Karpas-422 (cell line): ENCODE measurements around the gene NEU4. TPM values are rescaled to one million over a fixed set of nuclear protein-coding genes. Genes with fewer than 3 reads are reported as not detected.

ENCODE experiments used
- DNase-seq: peaks from one replicate; pipeline ENCODE4 v3.0.0-alpha.2; 2015
- H2AFZ ChIP-seq: fragments of 200-600 bp; sonication (generic); 2 replicates; pipeline ENCODE4 v1.6.1; 2014; ENCODE audit warnings: antibody characterized with exemption, low read length, mixed read lengths
- H3K27ac ChIP-seq: fragments of 200-600 bp; sonication (generic); 2 replicates; pipeline ENCODE4 v1.5.1; 2014; ENCODE audit warnings: mild to moderate bottlenecking, low read length, moderate library complexity
- H3K27me3 ChIP-seq: fragments of 200-600 bp; sonication (generic); 2 replicates; pipeline ENCODE4 v1.6.1; 2014; ENCODE audit warnings: low read length, mixed read lengths
- H3K36me3 ChIP-seq: fragments of 200-600 bp; sonication (generic); 2 replicates; pipeline ENCODE4 v1.6.1; 2014; ENCODE audit warnings: low read length, mixed read lengths; ENCODE audit not compliant: insufficient read depth
- H3K4me1 ChIP-seq: fragments of 200-600 bp; sonication (generic); 2 replicates; pipeline ENCODE4 v1.6.1; 2014; ENCODE audit warnings: mild to moderate bottlenecking, low read length, mixed read lengths
- H3K4me2 ChIP-seq: fragments of 200-600 bp; sonication (generic); 2 replicates; pipeline ENCODE4 v1.6.1; 2014; ENCODE audit warnings: low read length, low read depth, mild to moderate bottlenecking; ENCODE audit not compliant: poor library complexity, severe bottlenecking
- H3K4me3 ChIP-seq: fragments of 200-600 bp; sonication (generic); 2 replicates; pipeline ENCODE4 v1.5.1; 2014; ENCODE audit warnings: mild to moderate bottlenecking, antibody characterized with exemption, low read length, mixed read lengths
- H3K79me2 ChIP-seq: fragments of 200-600 bp; sonication (generic); 2 replicates; pipeline ENCODE4 v1.6.1; 2014; ENCODE audit warnings: mild to moderate bottlenecking, low read length, mixed read lengths
- H3K9ac ChIP-seq: fragments of 200-600 bp; sonication (generic); 2 replicates; pipeline ENCODE4 v1.6.0; 2014; ENCODE audit warnings: low read length
- H3K9me2 ChIP-seq: fragments of 200-600 bp; sonication (generic), shearing (Covaris generic); replicated peaks from 2 replicates; pipeline ENCODE4 v1.6.0; 2014; ENCODE audit warnings: mild to moderate bottlenecking, low read length, moderate library complexity; ENCODE audit not compliant: insufficient read depth
- H3K9me3 ChIP-seq: fragments of 300-700, 200-600 bp; sonication (generic); 2 replicates; pipeline ENCODE4 v1.6.1; 2014; ENCODE audit warnings: low read length, mixed read lengths
- H4K20me1 ChIP-seq: fragments of 200-600 bp; sonication (generic); 2 replicates; pipeline ENCODE4 v1.6.1; 2014; ENCODE audit warnings: mild to moderate bottlenecking, antibody characterized with exemption, low read length, low read depth; ENCODE audit not compliant: insufficient read depth
- total RNA-seq: library from RNA; depleted of rRNA; stranded (reverse); fragments of >200 nt; shearing (Covaris generic); gene quantifications from 2 replicates; pipeline ENCODE4 v1.2.3, GENCODE V29; 2014; ENCODE audit warnings: low replicate concordance

Gene NEU4
- total RNA-seq, 1 experiment from 2014 or later, result not detected

DNA sequence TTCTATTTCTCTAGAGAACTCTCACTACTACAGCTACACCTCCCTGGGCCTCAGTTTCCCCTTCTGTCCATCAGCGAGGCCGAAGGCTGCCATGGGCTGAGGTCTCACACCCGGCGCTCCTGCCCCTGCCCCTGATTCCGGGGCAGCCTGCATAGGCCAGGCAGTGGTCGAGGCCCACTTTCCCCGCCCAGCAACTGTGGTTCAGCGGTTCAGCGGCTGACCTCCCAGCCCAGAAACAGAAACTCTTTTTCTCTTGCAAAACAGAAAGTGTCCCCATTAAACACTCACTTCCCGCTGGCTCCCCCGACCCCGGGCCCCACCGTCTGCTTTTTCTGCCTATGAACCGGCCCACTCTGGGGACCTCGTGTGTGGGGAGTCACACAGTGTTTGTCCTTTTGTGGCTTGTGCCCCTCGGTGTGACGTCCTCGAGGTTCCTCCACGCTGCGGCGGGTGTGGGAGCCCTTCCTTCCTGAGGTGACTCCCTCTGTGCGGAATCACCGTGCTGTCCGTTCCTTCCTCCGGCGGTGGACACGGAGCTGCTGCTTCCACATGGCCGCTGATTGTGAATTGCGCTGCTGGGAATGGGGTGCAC, 33.7 kb downstream of the NEU4 start:
- Histone ChIP-seq H3K9me2 (no peaks in the 10 kb centered on the region), H3K9me3 (no peaks in the 10 kb centered on the region), H3K4me3 (no peak overlapping the region), H3K4me1 (no peaks in the 10 kb centered on the region), H3K79me2 (no peaks in the 10 kb centered on the region), H3K9ac (no peak overlapping the region), H3K27ac (no peak overlapping the region), H3K27me3 (no peaks in the 10 kb centered on the region), H3K36me3 (no peaks in the 10 kb centered on the region), H2AFZ (no peak overlapping the region), H3K4me2 (no peak overlapping the region), H4K20me1 (no peaks in the 10 kb centered on the region)
- DNase-seq, result no peak

DNA sequence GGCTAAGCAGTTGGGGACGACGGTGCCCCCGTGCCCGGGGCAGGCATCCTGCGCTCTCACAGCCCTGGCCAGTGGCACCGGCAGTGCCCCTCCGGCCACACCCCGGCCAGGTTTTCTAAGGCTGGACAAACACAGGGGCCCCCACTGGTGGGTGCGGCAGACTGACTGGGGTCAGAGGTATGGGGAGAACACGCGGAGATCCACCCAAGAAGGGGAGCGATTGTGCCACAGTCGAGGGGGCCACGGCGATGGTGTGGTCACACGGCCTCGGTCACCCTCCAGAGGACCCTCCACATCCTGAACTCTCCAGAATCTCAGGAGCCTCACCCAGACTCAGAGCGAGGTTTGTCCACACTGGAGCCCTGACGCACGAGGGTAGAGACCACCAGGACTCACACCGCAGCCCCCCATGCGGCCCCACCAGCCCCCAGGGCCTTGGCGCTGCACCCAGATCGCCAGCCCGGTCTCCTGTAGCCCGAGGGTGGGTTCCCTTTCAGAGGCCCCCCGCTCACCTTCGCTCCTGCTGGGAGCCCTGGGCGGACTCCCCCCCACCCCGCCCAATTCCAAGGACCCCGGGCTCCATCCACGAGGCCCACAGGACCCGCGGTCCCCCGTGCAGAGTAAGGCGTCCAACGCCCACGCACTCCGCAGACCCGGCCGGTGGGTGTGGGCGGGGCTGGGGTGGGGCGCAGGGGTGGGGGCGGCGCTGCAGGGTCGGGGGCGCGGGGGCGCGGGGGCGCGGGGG, 34.5 kb downstream of the NEU4 start:
- Histone ChIP-seq H3K4me1 (no peaks in the 10 kb centered on the region), H4K20me1 (no peaks in the 10 kb centered on the region), H3K36me3 (no peaks in the 10 kb centered on the region), H2AFZ (no peak overlapping the region), H3K9me3 (no peaks in the 10 kb centered on the region), H3K27ac (no peak overlapping the region), H3K9ac (no peak overlapping the region), H3K79me2 (no peaks in the 10 kb centered on the region), H3K4me2 (no peak overlapping the region), H3K9me2 (no peaks in the 10 kb centered on the region), H3K27me3 (no peaks in the 10 kb centered on the region), H3K4me3 (no peak overlapping the region)
- no peak for DNase-seq

DNA sequence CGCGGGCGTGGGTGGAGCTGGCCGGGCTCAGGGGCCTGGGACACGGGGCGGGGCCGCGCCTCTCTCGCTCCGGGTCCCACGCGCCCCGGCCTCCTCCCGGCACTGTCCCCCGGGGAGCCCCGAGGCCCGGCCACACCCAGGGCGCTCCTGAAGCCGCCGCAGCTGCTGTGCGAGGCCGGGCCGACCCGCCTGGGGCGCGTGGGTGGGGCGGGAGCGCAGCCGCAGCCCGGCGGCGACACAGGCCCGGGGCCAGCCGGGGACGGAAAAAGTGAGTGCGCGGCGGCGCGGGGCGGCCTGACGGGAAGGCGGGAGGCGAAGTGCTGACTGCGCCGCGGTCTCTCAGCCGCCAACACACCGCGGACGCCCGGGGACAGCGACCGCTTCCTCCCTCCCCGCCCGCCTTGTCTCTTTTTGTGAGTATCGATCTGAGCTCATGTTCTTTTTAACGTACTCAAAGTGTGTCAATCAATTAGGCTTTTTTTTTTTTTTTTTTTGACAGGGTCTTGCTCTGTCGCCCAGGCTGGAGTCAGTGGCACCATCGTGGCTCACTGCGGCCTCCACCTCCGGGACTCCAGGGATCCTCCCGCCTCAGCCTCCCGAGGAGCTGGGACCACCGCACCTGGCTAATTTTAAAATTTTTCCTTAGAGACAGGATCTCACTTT, 35.2 kb downstream of the NEU4 start:
- Histone ChIP-seq H3K4me3 (no peak overlapping the region), H3K4me2 (no peak overlapping the region), H3K9me3 (no peaks in the 10 kb centered on the region), H3K36me3 (no peaks in the 10 kb centered on the region), H3K27me3 (no peaks in the 10 kb centered on the region), H4K20me1 (no peaks in the 10 kb centered on the region), H3K9me2 (no peaks in the 10 kb centered on the region), H3K4me1 (no peaks in the 10 kb centered on the region), H3K9ac (no peak overlapping the region), H3K79me2 (no peaks in the 10 kb centered on the region), H3K27ac (no peak overlapping the region), H2AFZ (no peak overlapping the region)
- no peak for DNase-seq

DNA sequence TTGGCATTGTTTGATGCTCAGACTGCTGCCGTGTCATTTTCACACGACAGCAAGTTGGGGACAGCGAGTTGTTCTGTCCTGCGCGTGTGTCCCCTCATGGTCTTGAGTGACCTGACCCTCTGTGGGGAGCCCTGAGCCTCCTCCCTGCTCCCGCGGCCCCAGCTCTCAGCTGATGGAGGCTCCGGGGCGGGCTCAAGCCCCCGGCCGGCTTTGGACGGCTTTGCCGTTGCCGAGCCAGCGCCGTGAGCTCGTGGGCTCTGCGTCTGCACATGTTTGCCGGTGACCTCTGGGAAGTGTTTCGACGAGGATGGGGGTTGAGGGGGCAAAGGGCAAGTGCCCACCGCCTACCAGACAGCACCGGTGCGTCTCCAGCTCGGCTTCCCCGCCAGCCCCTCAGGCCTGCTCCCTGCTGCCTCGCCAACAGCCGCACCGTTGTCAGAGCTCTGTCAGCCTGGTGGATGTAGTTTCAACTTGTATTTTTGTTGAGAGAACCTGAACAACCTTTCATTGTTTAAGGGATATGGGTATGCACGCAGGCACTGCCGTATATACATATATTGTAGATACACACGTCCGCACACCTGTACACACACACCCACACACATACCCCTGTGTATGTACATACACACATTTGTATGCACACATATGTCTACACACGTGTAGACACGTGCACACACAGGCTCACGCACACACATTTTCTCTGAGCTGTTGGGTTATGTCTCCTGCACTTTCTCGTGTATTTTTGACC, 36.0 kb downstream of the NEU4 start:
- no peak for DNase-seq
- Histone ChIP-seq H4K20me1 (no peaks in the 10 kb centered on the region), H3K4me2 (no peak overlapping the region), H3K4me1 (no peaks in the 10 kb centered on the region), H2AFZ (no peak overlapping the region), H3K27me3 (no peaks in the 10 kb centered on the region), H3K9me2 (no peaks in the 10 kb centered on the region), H3K36me3 (no peaks in the 10 kb centered on the region), H3K4me3 (no peak overlapping the region), H3K9ac (no peak overlapping the region), H3K27ac (no peak overlapping the region), H3K79me2 (no peaks in the 10 kb centered on the region), H3K9me3 (no peaks in the 10 kb centered on the region)

DNA sequence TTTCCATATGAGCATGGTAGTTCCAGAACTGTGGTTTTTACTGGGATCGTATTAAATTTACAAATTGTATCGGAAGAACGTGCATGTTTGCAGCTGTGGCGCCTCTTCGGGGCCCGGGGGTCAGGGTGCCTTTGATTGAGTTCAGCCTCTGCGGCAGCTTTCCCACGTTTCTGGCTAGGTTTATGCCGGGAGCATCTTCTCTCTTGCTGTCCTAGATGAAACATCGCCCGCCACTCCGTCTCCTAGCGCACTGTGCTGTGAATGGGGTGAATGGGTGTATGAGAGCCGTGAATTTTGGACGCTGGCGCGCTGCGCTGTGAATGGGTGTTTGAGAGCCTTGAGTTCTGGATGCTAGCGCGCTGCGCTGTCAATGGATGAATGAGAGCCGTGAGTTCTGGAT, 37.4 kb downstream of the NEU4 start:
- Histone ChIP-seq H3K4me2 (no peak overlapping the region), H3K79me2 (no peaks in the 10 kb centered on the region), H3K27ac (no peak overlapping the region), H3K36me3 (no peaks in the 10 kb centered on the region), H3K9me3 (no peaks in the 10 kb centered on the region), H3K4me1 (no peaks in the 10 kb centered on the region), H3K27me3 (no peaks in the 10 kb centered on the region), H4K20me1 (no peaks in the 10 kb centered on the region), H3K9ac (no peak overlapping the region), H3K9me2 (no peaks in the 10 kb centered on the region), H2AFZ (no peak overlapping the region), H3K4me3 (no peak overlapping the region)
- no peak for DNase-seq

DNA sequence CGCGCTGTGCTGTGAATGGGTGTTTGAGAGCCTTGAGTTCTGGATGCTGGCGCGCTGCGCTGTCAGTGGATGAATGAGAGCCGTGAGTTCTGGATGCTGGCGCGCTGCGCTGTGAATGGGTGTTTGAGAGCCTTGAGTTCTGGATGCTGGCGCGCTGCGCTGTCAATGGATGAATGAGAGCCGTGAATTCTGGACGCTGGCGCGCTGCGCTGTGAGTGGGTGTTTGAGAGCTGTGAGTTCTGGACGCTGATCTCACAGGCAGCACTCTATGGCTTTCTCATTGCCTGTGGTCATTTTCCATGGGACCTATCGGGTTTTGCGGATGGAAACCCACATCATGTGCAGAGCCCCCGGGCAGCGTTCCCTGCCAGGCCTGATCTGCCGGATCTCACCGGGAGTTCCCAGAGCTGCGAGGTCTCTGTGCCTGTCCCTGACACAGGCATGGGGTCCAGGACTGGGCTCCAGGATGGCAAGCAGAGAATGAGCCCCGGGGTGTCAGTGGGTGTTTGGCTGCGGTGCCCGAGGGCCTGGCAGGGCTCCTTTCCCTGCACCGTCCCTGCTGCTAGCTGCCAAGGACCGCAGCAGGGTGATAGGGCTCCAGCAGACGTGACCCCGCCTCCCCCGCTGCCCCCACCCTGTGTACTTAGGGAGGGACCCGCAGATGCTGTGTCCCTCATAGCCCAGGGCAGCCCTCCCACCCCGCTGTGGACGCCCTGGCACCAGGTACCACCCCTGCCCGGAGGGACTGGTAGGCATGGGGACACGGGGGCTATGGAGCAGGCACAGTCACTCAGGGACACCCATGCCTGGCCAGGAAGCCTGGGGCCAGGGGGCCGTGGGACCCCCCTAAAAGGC, 40.0 kb downstream of the NEU4 start:
- Histone ChIP-seq H3K9me2 (no peaks in the 10 kb centered on the region), H3K79me2 (no peaks in the 10 kb centered on the region), H4K20me1 (no peaks in the 10 kb centered on the region), H3K36me3 (no peaks in the 10 kb centered on the region), H3K27ac (no peak overlapping the region), H3K9ac (no peak overlapping the region), H3K4me3 (no peak overlapping the region), H3K4me2 (no peak overlapping the region), H2AFZ (no peak overlapping the region), H3K4me1 (no peaks in the 10 kb centered on the region), H3K27me3 (no peaks in the 10 kb centered on the region), H3K9me3 (no peaks in the 10 kb centered on the region)
- DNase-seq, result no peak

DNA sequence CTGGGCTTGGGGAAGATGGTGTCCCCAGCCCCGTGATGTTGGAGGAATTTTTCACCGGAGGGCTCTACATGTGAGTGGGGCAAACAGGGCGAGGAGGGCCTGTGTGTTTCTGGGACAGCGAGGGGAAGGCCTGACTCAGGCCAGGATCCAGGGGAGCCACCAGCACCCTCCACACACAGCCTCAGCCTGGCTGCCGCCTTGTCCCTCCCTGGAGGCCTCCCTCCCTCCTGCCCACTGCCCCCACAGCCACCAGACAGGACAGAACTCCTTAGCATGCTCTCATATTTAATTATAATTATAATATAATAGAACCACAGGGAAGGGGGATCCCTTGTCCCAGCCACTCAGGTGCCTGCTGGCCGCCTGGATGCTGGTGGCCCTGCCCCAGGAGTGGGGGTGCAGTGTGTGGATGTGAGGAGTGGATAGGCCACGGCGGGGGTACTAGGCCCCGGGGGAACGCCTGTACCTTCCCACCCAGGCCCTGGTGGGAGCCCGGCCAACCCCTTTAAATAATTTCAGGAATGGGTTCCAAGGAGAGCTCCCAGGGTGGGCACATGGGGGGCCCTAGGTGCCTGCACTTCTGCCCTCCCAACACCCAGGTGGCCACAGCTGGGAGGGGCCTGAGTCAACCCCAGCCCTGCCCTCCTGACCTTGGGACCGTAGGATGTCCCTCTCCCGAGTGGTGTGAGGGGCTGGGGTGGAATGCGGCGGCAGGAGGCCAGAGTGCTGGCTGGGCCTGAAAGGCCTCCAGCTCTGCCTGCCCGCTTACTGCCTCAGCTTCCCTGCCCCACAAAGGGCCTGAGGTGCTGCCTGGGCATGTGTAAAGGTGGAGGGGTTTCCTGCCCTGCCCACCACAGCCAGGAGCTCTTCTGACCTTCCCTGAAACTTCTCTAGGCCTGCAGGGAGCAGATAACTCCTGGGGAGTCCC, 40.9 kb downstream of the NEU4 start:
- no peaks in the 10 kb centered on the region for H3K9me2 ChIP-seq

More for the DNA sequence above, 40.9 kb downstream of the NEU4 start:
- no peaks in the 10 kb centered on the region for H4K20me1 ChIP-seq
- no peak overlapping the region for H2AFZ ChIP-seq
- H3K27me3 ChIP-seq, result no peaks in the 10 kb centered on the region
- no peak for DNase-seq
- no peak overlapping the region for H3K4me2 ChIP-seq
- no peaks in the 10 kb centered on the region for H3K4me1 ChIP-seq
- H3K4me3 ChIP-seq, result no peak overlapping the region
- no peak overlapping the region for H3K27ac ChIP-seq
- no peaks in the 10 kb centered on the region for H3K9me3 ChIP-seq
- no peaks in the 10 kb centered on the region for H3K79me2 ChIP-seq
- no peak overlapping the region for H3K9ac ChIP-seq
- no peaks in the 10 kb centered on the region for H3K36me3 ChIP-seq
